Transverse colon (tissue), 4 donors: ENCODE measurements around the gene MED26.

Source experiments
- CTCF ChIP-seq, 5 experiments: fragments of 200-600 bp in 3 of 5; fragments of 450-650 bp in 2 of 5; sonication (generic) in 3 of 5; IDR thresholded peaks; 1 replicate in 2 of 5; 2 replicates in 3 of 5; pipeline ENCODE4 v1.5.1; 2016 to 2017; ENCODE audit warnings: antibody characterized with exemption in 5 of 5, inconsistent platforms in 3 of 5, mild to moderate bottlenecking in 2 of 5, moderate library complexity in 1 of 5
- EP300 ChIP-seq: sonication (generic); formaldehyde crosslinking; IDR thresholded peaks from one replicate; pipeline ENCODE4 v1.6.1; 2017; ENCODE audit warnings: antibody characterized with exemption, low read depth
- POLR2A ChIP-seq: fragments of 450-650 bp; IDR thresholded peaks from one replicate; pipeline ENCODE4 v1.6.1; 2016; ENCODE audit warnings: antibody characterized with exemption, mild to moderate bottlenecking, moderate library complexity
- POLR2AphosphoS5 ChIP-seq, 3 donors: sonication (generic); formaldehyde crosslinking; IDR thresholded peaks; one replicate each; pipeline ENCODE4 v1.6.1; 2016; ENCODE audit warnings: antibody characterized with exemption in 3 of 3

GRCh38 chr19:16562608-16563025 is 65.4 kb downstream of the MED26 start:
- TF ChIP-seq POLR2A (no peak), POLR2AphosphoS5 (IDR thresholded peaks at IDR 0.05) (no peak), EP300 (no peak), CTCF (IDR thresholded peaks at IDR 0.05) (no peak)
